Ishikawa (cell line): Measurements from ENCODE around the gene MARCHF3.

Experiments used
- CEBPB ChIP-seq: IDR thresholded peaks from 2 replicates; pipeline ENCODE4 v1.6.1; 2012
- CREB1 ChIP-seq: IDR thresholded peaks from 2 replicates; pipeline ENCODE4 v1.6.1; 2012; ENCODE audit warnings: low read depth
- EGR1 ChIP-seq: IDR thresholded peaks from 2 replicates; pipeline ENCODE4 v1.6.1; 2012
- EP300 ChIP-seq: IDR thresholded peaks from 2 replicates; pipeline ENCODE4 v1.6.1; 2012; ENCODE audit warnings: borderline replicate concordance
- FOXM1 ChIP-seq: IDR thresholded peaks from 2 replicates; pipeline ENCODE4 v1.6.1; 2012; ENCODE audit warnings: low read depth, borderline replicate concordance
- RAD21 ChIP-seq: IDR thresholded peaks from 2 replicates; pipeline ENCODE4 v1.6.1; 2012; ENCODE audit warnings: low read depth
- TAF1 ChIP-seq: IDR thresholded peaks from 2 replicates; pipeline ENCODE4 v1.6.1; 2012; ENCODE audit warnings: low read depth, mild to moderate bottlenecking
- TCF12 ChIP-seq: IDR thresholded peaks from 2 replicates; pipeline ENCODE4 v1.6.1; 2012; ENCODE audit warnings: low read depth
- TEAD4 ChIP-seq: IDR thresholded peaks from 2 replicates; pipeline ENCODE4 v1.6.1; 2012
- YY1 ChIP-seq: IDR thresholded peaks from 2 replicates; pipeline ENCODE4 v1.6.1; 2012; ENCODE audit warnings: low read depth
- ZBTB7A ChIP-seq: IDR thresholded peaks from 2 replicates; pipeline ENCODE4 v1.6.1; 2012; ENCODE audit warnings: low read depth
- TF ChIP-seq, protein P1 (sequence below): IDR thresholded peaks from 2 replicates; pipeline ENCODE4 v1.6.1; 2012
- TF ChIP-seq, protein P2 (sequence below): IDR thresholded peaks from 2 replicates; pipeline ENCODE4 v1.6.1; 2012
- TF ChIP-seq, protein P3 (sequence below): IDR thresholded peaks from 2 replicates; pipeline ENCODE4 v1.6.1; 2012; ENCODE audit warnings: low read depth, mild to moderate bottlenecking

DNA sequence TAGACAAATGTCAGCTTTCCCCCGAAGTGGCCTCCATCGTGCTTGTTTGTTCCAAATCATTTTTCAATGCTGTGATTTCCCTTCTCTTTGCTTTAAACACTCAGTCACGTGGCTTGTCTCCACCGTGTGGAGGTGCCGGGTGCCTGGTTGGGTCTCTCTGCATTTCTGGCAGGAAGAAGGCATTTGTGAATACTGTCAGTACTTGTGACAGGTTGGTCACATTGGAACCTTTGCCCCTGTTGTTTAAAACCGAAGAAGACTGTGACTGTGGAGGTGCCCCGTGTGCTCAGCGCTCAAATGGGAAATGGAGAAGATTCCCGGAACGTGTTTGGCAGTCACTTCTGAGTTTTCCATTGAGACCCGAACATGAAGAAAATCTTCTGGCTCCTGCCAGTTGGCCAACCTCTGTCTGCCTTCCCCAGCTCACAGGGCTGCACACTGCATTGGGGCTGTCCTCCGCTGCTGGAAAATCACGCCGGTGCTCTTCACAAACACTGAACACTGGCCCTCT, 178.8 kb downstream of the MARCHF3 start:
- TF ChIP-seq EGR1 (no peak), FOXM1 (no peak), EP300 (no peak), CEBPB (no peak), RAD21 (no peak), TCF12 (no peak), CREB1 (no peak), ZBTB7A (no peak), TAF1 (no peak), YY1 (no peak), TEAD4 (no peak)
- TF ChIP-seq, protein P1, sequence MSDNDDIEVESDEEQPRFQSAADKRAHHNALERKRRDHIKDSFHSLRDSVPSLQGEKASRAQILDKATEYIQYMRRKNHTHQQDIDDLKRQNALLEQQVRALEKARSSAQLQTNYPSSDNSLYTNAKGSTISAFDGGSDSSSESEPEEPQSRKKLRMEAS: no peak
- TF ChIP-seq, protein P2, sequence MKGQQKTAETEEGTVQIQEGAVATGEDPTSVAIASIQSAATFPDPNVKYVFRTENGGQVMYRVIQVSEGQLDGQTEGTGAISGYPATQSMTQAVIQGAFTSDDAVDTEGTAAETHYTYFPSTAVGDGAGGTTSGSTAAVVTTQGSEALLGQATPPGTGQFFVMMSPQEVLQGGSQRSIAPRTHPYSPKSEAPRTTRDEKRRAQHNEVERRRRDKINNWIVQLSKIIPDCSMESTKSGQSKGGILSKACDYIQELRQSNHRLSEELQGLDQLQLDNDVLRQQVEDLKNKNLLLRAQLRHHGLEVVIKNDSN: no peak
- TF ChIP-seq, protein P3, sequence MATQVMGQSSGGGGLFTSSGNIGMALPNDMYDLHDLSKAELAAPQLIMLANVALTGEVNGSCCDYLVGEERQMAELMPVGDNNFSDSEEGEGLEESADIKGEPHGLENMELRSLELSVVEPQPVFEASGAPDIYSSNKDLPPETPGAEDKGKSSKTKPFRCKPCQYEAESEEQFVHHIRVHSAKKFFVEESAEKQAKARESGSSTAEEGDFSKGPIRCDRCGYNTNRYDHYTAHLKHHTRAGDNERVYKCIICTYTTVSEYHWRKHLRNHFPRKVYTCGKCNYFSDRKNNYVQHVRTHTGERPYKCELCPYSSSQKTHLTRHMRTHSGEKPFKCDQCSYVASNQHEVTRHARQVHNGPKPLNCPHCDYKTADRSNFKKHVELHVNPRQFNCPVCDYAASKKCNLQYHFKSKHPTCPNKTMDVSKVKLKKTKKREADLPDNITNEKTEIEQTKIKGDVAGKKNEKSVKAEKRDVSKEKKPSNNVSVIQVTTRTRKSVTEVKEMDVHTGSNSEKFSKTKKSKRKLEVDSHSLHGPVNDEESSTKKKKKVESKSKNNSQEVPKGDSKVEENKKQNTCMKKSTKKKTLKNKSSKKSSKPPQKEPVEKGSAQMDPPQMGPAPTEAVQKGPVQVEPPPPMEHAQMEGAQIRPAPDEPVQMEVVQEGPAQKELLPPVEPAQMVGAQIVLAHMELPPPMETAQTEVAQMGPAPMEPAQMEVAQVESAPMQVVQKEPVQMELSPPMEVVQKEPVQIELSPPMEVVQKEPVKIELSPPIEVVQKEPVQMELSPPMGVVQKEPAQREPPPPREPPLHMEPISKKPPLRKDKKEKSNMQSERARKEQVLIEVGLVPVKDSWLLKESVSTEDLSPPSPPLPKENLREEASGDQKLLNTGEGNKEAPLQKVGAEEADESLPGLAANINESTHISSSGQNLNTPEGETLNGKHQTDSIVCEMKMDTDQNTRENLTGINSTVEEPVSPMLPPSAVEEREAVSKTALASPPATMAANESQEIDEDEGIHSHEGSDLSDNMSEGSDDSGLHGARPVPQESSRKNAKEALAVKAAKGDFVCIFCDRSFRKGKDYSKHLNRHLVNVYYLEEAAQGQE: no peak
